GM19328 (cell line): ENCODE measurements around the gene ZIC4.

ENCODE experiments used
- ATAC-seq: cut with Tn5 transposase; IDR thresholded peaks from one replicate; pipeline ENCODE4 v1.9.1; 2021; ENCODE audit warnings: mild to moderate bottlenecking, moderate library complexity; ENCODE audit not compliant: unreplicated experiment

The ZIC4 gene

GRCh38 chr3:147356145-147356908, 50.0 kb downstream of the ZIC4 start:
- ATAC-seq: no peak

DNA sequence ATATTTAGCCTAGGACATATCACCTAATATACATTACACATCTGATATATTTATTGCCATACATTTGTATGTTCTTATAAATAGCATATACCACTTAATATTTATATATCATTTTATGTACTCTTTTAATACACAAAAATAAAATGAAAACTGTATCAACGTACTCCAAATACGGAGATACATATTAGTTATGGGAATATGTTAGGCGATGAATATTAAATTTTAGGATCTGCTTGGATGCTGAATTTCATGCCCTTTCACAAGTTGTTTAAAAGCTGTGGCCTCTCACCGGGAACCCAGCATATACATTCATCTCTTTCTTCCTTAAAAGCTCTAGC, 50.6 kb downstream of the ZIC4 start:
- no peak for ATAC-seq

DNA sequence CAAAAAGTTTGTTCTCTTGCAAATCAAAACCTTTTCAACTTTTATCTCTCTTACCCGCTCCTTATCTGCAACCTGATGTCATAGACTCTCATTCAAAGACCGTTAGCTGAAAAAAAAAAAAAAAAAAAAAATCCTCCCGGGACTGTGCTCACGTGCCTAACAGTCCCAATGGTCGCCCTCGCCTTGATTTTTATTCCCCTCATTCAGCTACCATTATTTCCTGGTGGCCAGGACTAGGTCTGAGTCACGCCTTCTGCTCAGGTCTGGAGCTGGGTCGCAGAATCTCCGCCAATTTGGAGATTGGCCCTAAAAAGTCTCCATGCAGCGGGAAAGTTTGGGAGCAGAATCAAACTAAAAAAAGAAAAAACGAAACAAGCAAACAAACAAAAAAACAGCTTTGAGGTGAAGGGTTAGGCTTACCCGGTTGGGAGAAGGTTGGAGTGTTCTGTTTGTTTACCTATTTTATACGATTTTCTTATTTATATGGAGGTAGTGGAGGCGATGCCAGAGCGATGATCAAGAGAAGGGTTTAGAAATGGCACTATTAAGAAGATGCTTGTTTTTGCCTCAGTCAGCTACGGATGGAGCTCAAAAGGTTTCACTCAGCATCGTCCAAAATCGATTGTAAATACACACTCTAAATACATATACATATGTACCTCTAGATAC, 51.1 kb downstream of the ZIC4 start:
- no peak for ATAC-seq

DNA sequence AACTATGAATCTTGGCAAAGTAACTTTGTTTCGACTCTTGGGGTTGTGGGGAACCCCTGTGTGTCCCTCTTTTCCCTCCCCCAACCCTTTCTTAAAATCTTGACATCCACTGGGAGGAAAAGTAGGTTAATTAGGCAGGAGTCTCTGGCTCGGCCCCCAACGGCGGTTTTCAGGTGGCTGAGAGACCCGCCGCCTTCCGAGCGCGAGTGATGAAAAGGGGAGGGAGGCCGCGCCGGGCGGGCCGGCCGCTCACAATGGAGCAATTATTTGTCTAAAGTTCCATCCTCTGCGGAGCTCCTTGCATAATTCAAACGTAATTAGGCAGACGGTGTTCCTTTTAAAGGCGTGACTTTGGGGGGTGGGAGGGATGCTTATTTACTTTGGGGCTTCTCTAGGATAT, 51.7 kb downstream of the ZIC4 start:
- ATAC-seq: no peak

- ATAC-seq: no peak
These were observed 55.0 kb downstream of the ZIC4 start for GRCh38 chr3:147351301-147351700.

DNA sequence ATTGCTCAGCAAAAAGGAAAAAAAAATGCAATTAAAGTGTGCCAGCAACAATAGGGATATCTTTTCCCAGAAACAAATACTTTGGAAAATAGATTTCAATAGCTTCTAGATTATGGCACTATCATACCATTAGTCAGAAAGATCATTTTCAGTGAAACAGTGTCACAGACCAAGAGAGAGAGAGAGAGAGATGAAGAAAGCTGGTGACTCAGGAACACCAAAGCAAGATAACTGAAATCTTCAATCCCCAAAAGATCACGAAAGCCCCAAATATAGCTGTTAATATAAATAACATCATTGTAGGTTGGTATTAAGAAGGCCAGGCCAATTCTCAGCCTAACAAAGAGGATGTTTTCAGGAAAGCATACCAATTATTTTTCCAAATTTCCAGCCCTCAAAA, 57.4 kb downstream of the ZIC4 start:
- ATAC-seq: no peak

- no peak for ATAC-seq
These were observed 62.4 kb downstream of the ZIC4 start for GRCh38 chr3:147343926-147344325.

DNA sequence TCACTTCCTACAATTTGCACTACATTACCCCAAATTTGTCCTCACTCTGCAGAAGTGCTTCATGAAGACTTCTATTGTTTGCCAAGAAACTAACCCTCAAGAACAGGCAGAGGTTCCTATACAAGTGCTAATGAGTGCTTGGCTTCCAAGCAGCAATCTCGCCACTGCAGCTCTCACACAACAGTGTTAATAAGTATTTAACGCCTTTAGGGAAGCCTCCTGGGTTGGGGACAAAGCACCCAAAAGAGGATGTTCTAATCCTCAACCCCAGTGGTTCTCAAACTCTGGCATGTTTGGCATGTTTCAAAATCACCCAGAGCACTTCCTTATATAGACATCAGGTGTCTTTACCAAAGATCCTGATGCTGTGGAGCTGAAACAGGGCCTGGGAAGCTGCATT, 64.6 kb downstream of the ZIC4 start:
- no peak for ATAC-seq

GRCh38 chr3:147336543-147337278, 69.6 kb downstream of the ZIC4 start:
- no peak for ATAC-seq
